ENCODE data around the gene PLCD3. TPM values are rescaled to one million over a fixed set of nuclear protein-coding genes. Genes with fewer than 3 reads are reported as not detected.

The PLCD3 gene
- total RNA-seq, 4 donors from 2014 or later, result 1.5 to 90.8 (median 8.9) TPM

GRCh38 chr17:45143094-45143670 lies 10.9 kb upstream of the PLCD3 start:
- DNase-seq, result no peak
- intact Hi-C loops (cut with DNase I; ENCODE audit: low total_unique reads), result no loop called here
- no peaks in the 10 kb centered on the region for H3K27me3 ChIP-seq
- H3K27ac ChIP-seq, result peak overlapping the region; percentile 94 to 99
- no peaks in the 10 kb centered on the region for H3K9me3 ChIP-seq
- peak overlapping the region; percentile 33 to 46 for H3K4me3 ChIP-seq
- TF ChIP-seq POLR2A (IDR thresholded peaks at IDR 0.05) (no peak), CTCF (IDR thresholded peaks at IDR 0.05) (no peak)
- peaks cover 5 to 7% of the 10 kb centered on the region in 2 donors for H3K4me1 ChIP-seq
- H3K36me3 ChIP-seq, result no peaks in the 10 kb centered on the region

- Histone ChIP-seq H3K36me3 (no peaks in the 10 kb centered on the region), H3K27ac (no peak overlapping the region), H3K4me3 (no peak overlapping the region), H3K4me1 (peaks cover 0 to 4% of the 10 kb centered on the region in 2 donors), H3K9me3 (no peaks in the 10 kb centered on the region), H3K27me3 (no peaks in the 10 kb centered on the region)
- TF ChIP-seq CTCF (IDR thresholded peaks at IDR 0.05), result no peak
- TF ChIP-seq POLR2A (IDR thresholded peaks at IDR 0.05), result no peak
- no peak for DNase-seq
- intact Hi-C loops (cut with DNase I; ENCODE audit: low total_unique reads), result loop anchor here (5.0 kb wide), 1 partner anchor 58 kb away; no protein-coding TSS in a partner anchor
Observed at GRCh38 chr17:45139533-45139920, 7.2 kb upstream of the PLCD3 start.

- Histone ChIP-seq H3K27me3 (no peaks in the 10 kb centered on the region), H3K27ac (no peak overlapping the region), H3K4me1 (peaks cover 0 to 5% of the 10 kb centered on the region in 2 donors), H3K9me3 (no peaks in the 10 kb centered on the region), H3K4me3 (no peak overlapping the region), H3K36me3 (no peaks in the 10 kb centered on the region)
- no peak for DNase-seq
- TF ChIP-seq CTCF (IDR thresholded peaks at IDR 0.05) (no peak), POLR2A (IDR thresholded peaks at IDR 0.05) (no peak)
- intact Hi-C loops (cut with DNase I; ENCODE audit: low total_unique reads), result loop anchor here (5.0 kb wide), 1 partner anchor 58 kb away; no protein-coding TSS in a partner anchor
Observed at GRCh38 chr17:45138911-45139532, 6.7 kb upstream of the PLCD3 start.

- TF ChIP-seq CTCF (IDR thresholded peaks at IDR 0.05) (no peak), POLR2A (IDR thresholded peaks at IDR 0.05) (no peak)
- no peaks in the 10 kb centered on the region for H3K27me3 ChIP-seq
- no peak overlapping the region for H3K27ac ChIP-seq
- H3K4me1 ChIP-seq, result peaks cover 0 to 8% of the 10 kb centered on the region in 2 donors
- intact Hi-C loops (cut with DNase I; ENCODE audit: low total_unique reads), result loop anchor here (5.0 kb wide), 1 partner anchor 60 kb away; no protein-coding TSS in a partner anchor
- H3K4me3 ChIP-seq, result no peak overlapping the region
- H3K9me3 ChIP-seq, result no peaks in the 10 kb centered on the region
- H3K36me3 ChIP-seq, result no peaks in the 10 kb centered on the region
- no peak for DNase-seq
Observed at GRCh38 chr17:45137561-45138305, 5.4 kb upstream of the PLCD3 start.
